ENCODE results near the gene HHIP.
"Not testable (repeated sequence)": the region's sequence is repeated elsewhere in the genome, so short reads cannot be mapped to it uniquely, and the experiment has no call there.

HHIP gene

GRCh38 chr4:144757969-144758368, 112.0 kb downstream of the HHIP start:
- DNase-seq: no peak

- not testable (repeated sequence) for DNase-seq
These were observed 122.9 kb downstream of the HHIP start for GRCh38 chr4:144768809-144769208.

DNA sequence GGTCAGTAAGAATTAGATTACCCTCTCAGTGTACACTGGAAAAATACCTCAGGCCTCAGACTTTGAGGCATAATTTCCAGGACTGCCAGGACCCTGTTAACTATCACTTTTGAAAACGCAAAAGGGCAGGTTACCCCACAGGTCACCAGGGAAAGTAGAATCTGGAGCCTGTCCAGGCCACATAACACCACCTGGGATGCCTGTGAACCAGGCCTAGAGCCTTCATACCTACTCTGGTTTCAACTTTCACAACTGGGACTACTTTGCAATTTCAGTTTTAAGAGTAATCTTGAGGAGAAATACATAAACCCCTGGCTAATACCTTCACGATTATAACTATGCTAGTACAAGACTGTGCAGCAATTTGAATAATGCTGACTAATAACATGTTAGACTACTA, 132.4 kb downstream of the HHIP start:
- no peak for DNase-seq

DNA sequence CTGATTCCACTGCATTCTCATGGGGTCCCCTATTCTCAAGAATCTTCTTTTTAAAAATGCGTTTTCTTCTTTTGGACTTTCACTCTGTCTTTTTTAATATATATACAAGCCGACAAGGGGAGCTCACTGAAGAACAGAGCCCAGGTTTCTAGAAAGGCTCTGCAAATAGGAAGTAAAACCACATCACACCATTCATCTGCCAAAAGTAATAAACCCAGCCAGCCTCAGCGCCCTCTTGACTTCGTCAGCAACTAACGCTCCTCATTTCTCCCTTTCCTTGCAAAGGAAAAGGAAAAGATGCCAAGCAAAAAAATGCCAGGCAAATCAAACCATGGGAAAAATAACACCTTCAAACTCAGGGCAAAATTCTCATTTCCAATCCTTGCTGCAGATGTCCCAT, 136.4 kb downstream of the HHIP start:
- no peak for DNase-seq

- no peak for DNase-seq
These were observed 140.0 kb downstream of the HHIP start for GRCh38 chr4:144785961-144786360.

- DNase-seq: no peak
These were observed 141.7 kb downstream of the HHIP start for GRCh38 chr4:144787365-144788258.

DNA sequence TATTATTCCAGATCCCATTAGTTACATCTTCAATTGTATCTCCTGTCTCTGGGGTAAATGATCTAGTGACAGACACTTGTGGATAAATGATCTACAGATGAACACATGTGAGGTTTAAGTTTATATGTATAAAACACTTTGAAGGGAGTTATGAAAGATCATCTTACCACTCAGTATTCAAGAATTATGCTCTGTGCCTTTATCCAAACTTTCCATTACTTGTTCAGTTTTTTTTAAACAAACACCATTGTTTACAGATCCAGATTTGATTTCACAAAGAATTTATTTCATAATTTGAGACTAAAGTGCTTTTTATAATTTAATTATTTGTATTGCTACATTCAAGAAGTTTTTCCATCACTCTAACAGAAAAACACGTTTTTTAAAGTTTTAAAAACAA, 142.5 kb downstream of the HHIP start:
- no peak for DNase-seq

DNA sequence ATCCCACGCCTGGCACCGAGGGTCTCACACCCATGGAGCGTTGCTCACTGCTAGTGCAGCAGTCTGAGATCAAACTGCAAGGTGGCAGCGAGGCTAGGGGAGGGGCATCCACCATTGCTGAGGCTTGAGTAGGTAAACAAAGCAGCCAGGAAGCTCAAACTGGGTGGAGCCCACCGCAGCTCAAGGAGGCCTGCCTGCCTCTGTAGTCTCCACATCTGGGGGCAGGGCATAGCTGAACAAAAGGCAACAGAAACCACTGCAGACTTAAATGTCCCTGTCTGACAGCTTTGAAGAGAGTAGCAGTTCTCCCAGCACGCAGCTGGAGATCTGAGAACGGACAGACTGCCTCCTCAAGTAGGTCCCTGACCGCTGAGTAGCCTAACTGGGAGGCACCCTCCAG, 146.0 kb downstream of the HHIP start:
- DNase-seq: not testable (repeated sequence)

Measured in effector CD8-positive, alpha-beta T cell (primary cell).